Superior temporal gyrus (tissue), 1 donor: ENCODE results near the gene BTF3.
"Not testable (repeated sequence)": the region's sequence is repeated elsewhere in the genome, so short reads cannot be mapped to it uniquely, and the experiment has no call there.

Source experiments
- DNase-seq: peaks from one replicate; pipeline ENCODE4 v3.0.0-alpha.2; 2016; ENCODE audit errors: extremely low spot score

BTF3 gene

GRCh38 chr5:73486119-73486899 is 11.9 kb upstream of the BTF3 start:
- no peak for DNase-seq

GRCh38 chr5:73487257-73487656 is 11.0 kb upstream of the BTF3 start:
- not testable (repeated sequence) for DNase-seq

- DNase-seq = no peak
Observed at GRCh38 chr5:73487815-73488214, 10.4 kb upstream of the BTF3 start.

GRCh38 chr5:73488806-73489205 is 9.4 kb upstream of the BTF3 start:
- DNase-seq = no peak

GRCh38 chr5:73490088-73490487 is 8.2 kb upstream of the BTF3 start:
- DNase-seq = no peak

- no peak for DNase-seq
Observed at GRCh38 chr5:73491155-73491554, 7.1 kb upstream of the BTF3 start.

- DNase-seq = no peak
Observed at GRCh38 chr5:73493421-73493820, 4.8 kb upstream of the BTF3 start.

- DNase-seq = no peak
Observed at GRCh38 chr5:73494721-73495120, 3.5 kb upstream of the BTF3 start.

- DNase-seq = no peak
Observed at GRCh38 chr5:73495772-73496335, 2.4 kb upstream of the BTF3 start.

- peak; percentile 40 for DNase-seq
Observed at GRCh38 chr5:73496984-73497457, 1.2 kb upstream of the BTF3 start.

GRCh38 chr5:73497497-73498056 is 665 bp upstream of the BTF3 start:
- DNase-seq = peak; percentile 62

GRCh38 chr5:73499187-73499586 is 945 bp downstream of the BTF3 start:
- no peak for DNase-seq

GRCh38 chr5:73499756-73500155 is 1.5 kb downstream of the BTF3 start:
- no peak for DNase-seq

GRCh38 chr5:73501406-73501805 is 3.2 kb downstream of the BTF3 start:
- DNase-seq = no peak

- DNase-seq = no peak
Observed at GRCh38 chr5:73506459-73506955, 8.3 kb downstream of the BTF3 start.

GRCh38 chr5:73507062-73507461 is 8.8 kb downstream of the BTF3 start:
- DNase-seq = no peak

- DNase-seq = not testable (repeated sequence)
Observed at GRCh38 chr5:73508521-73508920, 10.3 kb downstream of the BTF3 start.

GRCh38 chr5:73513996-73514395 is 15.8 kb downstream of the BTF3 start:
- no peak for DNase-seq

- DNase-seq = no peak
Observed at GRCh38 chr5:73514418-73514817, 16.2 kb downstream of the BTF3 start.

- no peak for DNase-seq
Observed at GRCh38 chr5:73515232-73515631, 17.0 kb downstream of the BTF3 start.

- peak; percentile 93 for DNase-seq
Observed at GRCh38 chr5:73519531-73520283, 21.5 kb downstream of the BTF3 start.

GRCh38 chr5:73522989-73523388 is 24.7 kb downstream of the BTF3 start:
- DNase-seq = no peak
